Mesothelial cell of epicardium (in vitro differentiated cells): ENCODE results near the gene PRKN. TPM values are rescaled to one million over a fixed set of nuclear protein-coding genes. Genes with fewer than 3 reads are reported as not detected.
"Not testable (repeated sequence)": the region's sequence is repeated elsewhere in the genome, so short reads cannot be mapped to it uniquely, and the experiment has no call there.

Experiments
- DNase-seq, 2 experiments: peaks; one replicate each; pipeline ENCODE4 v3.0.0; 2021; ENCODE audit warnings: low spot score in 2 of 2; ENCODE audit not compliant: unreplicated experiment in 2 of 2
- H3K27ac Mint-ChIP-seq: 2 replicates; pipeline ENCODE4 v1.8.0; 2021; ENCODE audit warnings: mixed read lengths
- H3K27me3 Mint-ChIP-seq: 2 replicates; pipeline ENCODE4 v1.8.0; 2021; ENCODE audit warnings: low read depth, mixed read lengths
- H3K36me3 Mint-ChIP-seq: 2 replicates; pipeline ENCODE4 v1.8.0; 2021; ENCODE audit warnings: mixed read lengths
- H3K4me1 Mint-ChIP-seq: 2 replicates; pipeline ENCODE4 v1.8.0; 2021; ENCODE audit warnings: mixed read lengths
- H3K4me3 Mint-ChIP-seq: 2 replicates; pipeline ENCODE4 v1.8.0; 2021; ENCODE audit warnings: mild to moderate bottlenecking, moderate library complexity, mixed read lengths
- H3K9me3 Mint-ChIP-seq: 2 replicates; pipeline ENCODE4 v1.8.0; 2021; ENCODE audit warnings: mixed read lengths
- total RNA-seq: library from RNA; stranded (reverse); gene quantifications from 3 replicates; pipeline ENCODE4 v1.2.1, GENCODE V29; 2021
- TF ChIP-seq, protein P1 (sequence below): fragments of 200-600 bp; sonication (generic); IDR thresholded peaks from one replicate; pipeline ENCODE4 v1.5.0; 2021; ENCODE audit warnings: antibody characterized with exemption; ENCODE audit not compliant: unreplicated experiment

The PRKN gene
- total RNA-seq, 1 donor from 2014 or later = 7.6 TPM

- Mint-ChIP-seq H3K27ac (no peak overlapping the region), H3K27me3 (no peaks in the 10 kb centered on the region), H3K9me3 (peaks cover 12% of the 10 kb centered on the region), H3K4me1 (no peaks in the 10 kb centered on the region), H3K36me3 (no peaks in the 10 kb centered on the region), H3K4me3 (no peak overlapping the region)
- TF ChIP-seq, protein P1, sequence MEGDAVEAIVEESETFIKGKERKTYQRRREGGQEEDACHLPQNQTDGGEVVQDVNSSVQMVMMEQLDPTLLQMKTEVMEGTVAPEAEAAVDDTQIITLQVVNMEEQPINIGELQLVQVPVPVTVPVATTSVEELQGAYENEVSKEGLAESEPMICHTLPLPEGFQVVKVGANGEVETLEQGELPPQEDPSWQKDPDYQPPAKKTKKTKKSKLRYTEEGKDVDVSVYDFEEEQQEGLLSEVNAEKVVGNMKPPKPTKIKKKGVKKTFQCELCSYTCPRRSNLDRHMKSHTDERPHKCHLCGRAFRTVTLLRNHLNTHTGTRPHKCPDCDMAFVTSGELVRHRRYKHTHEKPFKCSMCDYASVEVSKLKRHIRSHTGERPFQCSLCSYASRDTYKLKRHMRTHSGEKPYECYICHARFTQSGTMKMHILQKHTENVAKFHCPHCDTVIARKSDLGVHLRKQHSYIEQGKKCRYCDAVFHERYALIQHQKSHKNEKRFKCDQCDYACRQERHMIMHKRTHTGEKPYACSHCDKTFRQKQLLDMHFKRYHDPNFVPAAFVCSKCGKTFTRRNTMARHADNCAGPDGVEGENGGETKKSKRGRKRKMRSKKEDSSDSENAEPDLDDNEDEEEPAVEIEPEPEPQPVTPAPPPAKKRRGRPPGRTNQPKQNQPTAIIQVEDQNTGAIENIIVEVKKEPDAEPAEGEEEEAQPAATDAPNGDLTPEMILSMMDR = no peak
- no peak for DNase-seq
Observed at GRCh38 chr6:162395181-162395580, 332.4 kb downstream of the PRKN start.

GRCh38 chr6:162390961-162391811 is 336.4 kb downstream of the PRKN start:
- DNase-seq, H3K9me3 Mint-ChIP-seq, H3K27me3 Mint-ChIP-seq, H3K36me3 Mint-ChIP-seq, H3K4me1 Mint-ChIP-seq, H3K4me3 Mint-ChIP-seq, H3K27ac Mint-ChIP-seq: not testable (repeated sequence)

- H3K4me1 Mint-ChIP-seq = no peaks in the 10 kb centered on the region
- TF ChIP-seq, protein P1 = no peak
- no peak overlapping the region for H3K27ac Mint-ChIP-seq
- H3K36me3 Mint-ChIP-seq = no peaks in the 10 kb centered on the region
- no peak for DNase-seq
- no peaks in the 10 kb centered on the region for H3K9me3 Mint-ChIP-seq
- no peak overlapping the region for H3K4me3 Mint-ChIP-seq
- H3K27me3 Mint-ChIP-seq = no peaks in the 10 kb centered on the region
Observed at GRCh38 chr6:162389343-162390085, 338.1 kb downstream of the PRKN start.

DNA sequence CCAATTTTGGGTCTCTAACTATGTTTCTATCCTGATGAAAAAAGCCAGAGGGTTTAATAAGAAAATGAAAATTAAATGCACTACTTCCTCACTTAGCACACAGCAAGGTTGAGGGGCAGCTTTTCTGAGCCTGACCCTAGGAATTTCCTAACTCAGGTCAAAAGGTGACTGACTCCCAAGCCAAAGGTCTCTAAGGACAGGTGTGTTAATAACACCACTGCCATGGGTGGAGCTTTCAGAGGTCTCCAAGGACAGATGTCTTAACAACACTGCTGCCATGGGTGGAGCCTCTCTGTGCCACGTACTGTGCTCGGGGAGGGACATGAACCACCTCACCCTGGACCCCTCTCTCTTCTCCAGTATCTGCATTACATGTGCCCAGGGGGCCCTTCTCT is 339.2 kb downstream of the PRKN start:
- TF ChIP-seq, protein P1 = no peak
- DNase-seq = no peak
- Mint-ChIP-seq H3K36me3 (no peaks in the 10 kb centered on the region), H3K4me1 (no peaks in the 10 kb centered on the region), H3K27ac (no peak overlapping the region), H3K9me3 (peaks cover 3% of the 10 kb centered on the region), H3K27me3 (no peaks in the 10 kb centered on the region), H3K4me3 (no peak overlapping the region)

DNA sequence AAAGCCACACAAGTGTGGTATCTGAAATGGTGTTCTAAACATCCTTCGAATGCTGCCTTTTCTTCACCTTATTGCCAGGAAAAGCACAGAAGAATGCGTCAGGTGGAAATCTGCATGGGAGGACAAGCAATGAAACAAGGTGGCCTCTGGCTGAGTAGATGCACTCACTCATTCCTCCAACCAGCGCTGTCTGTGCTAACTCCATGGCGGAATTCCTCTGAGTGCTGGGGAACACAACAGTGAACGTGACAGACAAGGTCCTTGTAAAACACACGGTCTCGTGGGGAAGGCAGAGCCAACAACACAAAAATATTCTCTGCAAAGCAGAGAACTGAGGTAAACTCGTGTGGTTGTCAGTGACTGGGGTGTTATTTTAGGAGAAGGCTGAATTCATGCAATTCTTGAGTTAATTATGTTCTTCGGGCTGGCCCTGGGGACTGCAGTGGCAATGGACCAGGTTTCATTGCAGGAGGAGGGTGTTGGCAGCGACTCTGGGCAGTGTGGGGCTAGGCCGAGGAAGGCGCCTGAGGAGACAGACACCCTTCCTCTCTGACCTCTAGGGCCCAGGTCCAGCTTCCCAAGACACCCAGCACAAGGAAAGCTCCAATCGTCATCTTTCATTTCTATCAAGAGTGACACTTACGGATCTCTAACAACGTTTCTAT is 339.7 kb downstream of the PRKN start:
- no peak overlapping the region for H3K4me3 Mint-ChIP-seq
- no peaks in the 10 kb centered on the region for H3K36me3 Mint-ChIP-seq
- peaks cover 3% of the 10 kb centered on the region for H3K9me3 Mint-ChIP-seq
- H3K27ac Mint-ChIP-seq = no peak overlapping the region
- TF ChIP-seq, protein P1 = no peak
- no peaks in the 10 kb centered on the region for H3K4me1 Mint-ChIP-seq
- DNase-seq = no peak
- H3K27me3 Mint-ChIP-seq = no peaks in the 10 kb centered on the region

GRCh38 chr6:162385980-162386379 is 341.6 kb downstream of the PRKN start:
- H3K9me3 Mint-ChIP-seq = peaks cover 3% of the 10 kb centered on the region
- no peaks in the 10 kb centered on the region for H3K27me3 Mint-ChIP-seq
- H3K36me3 Mint-ChIP-seq = no peaks in the 10 kb centered on the region
- H3K4me1 Mint-ChIP-seq = no peaks in the 10 kb centered on the region
- DNase-seq = no peak
- TF ChIP-seq, protein P1 = no peak
- H3K27ac Mint-ChIP-seq = no peak overlapping the region
- H3K4me3 Mint-ChIP-seq = no peak overlapping the region
